ENCODE results near the gene ALDH3A1.
"Not testable (repeated sequence)": the region's sequence is repeated elsewhere in the genome, so short reads cannot be mapped to it uniquely, and the experiment has no call there.

Gene ALDH3A1

DNA sequence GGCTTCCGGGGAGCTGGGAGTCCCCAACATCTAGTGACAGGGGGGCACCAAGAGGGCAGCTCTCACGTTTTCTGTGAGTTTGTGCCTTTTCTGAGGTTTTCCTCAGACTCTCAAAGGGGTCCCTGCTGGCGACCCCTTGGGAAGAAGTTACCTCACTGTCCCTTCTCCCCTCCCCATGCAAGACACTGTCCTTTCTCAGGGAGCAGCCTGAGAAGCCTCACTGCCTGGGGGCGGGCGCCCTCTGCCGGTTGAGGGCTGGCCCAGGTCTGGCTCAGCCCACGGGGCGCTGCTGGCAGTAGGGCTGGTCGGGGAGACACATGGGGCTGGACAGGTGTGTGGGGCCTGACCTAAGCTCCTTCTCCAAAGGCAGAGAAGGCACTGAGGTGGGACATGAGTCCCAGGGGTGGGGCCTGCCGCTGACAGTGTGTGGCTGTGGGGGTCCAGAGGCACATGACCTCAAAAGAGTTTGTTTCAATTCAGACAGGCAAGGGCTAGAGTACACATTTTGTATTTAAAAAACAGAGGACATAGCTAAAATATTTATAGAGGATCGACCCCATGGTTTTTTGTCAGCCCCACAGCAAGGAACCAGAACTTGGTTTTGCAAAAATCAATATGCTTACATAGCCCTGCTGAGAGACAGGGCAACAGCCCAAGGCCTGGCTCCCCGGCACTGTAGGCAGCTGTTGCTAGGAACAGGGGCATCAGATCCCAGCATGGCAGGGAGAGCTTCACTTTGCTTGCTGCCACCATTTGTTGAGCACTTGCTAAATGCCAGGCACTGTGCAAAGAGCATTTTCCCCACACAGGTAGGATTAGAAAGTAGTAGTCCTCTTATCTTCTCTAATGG is 18.5 kb upstream of the ALDH3A1 start:
- CTCF ChIA-PET: interaction anchor here (0.6 to 6.6 kb wide), 31 partner anchors 8 to 448 kb away, joined by 3 to 39 read pairs (median 3); no protein-coding TSS in a partner anchor

DNA sequence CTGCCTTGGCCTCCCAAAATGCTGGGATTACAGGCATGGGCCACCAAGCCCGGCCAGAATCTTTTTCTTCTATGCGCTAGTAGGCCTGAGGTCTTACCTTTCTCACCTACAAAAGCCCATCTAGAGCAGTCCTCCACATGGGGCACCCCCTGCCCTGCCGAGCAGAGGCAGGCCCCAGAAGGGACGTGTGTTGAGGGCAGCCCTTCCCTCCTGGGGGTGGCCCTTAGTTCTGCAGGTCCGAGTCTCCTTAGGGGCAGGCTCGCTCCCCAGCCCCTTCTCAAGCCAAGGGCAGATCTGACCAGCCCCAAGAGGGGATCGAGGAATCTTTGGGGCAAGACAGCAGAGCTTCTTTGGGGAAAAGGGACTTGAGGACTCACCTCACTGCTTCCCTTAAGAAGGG is 17.9 kb upstream of the ALDH3A1 start:
- DNase-seq: no peak
- Histone ChIP-seq H3K27ac (ENCODE audit: insufficient read depth in 1 of 2, low read depth in 1 of 2, low read length in 2 of 2, poor library complexity in 1 of 2, severe bottlenecking in 2 of 2) (no peak overlapping the region), H3K9me3 (ENCODE audit: control extremely low read depth in 1 of 5, control insufficient read depth in 4 of 5, insufficient read depth in 2 of 5, low read depth in 1 of 5, low read length in 4 of 5) (no peaks in the 10 kb centered on the region), H3K4me3 (ENCODE audit: control insufficient read depth in 1 of 7, extremely low read depth in 1 of 7, insufficient read depth in 4 of 7, low read depth in 2 of 7, low read length in 6 of 7) (no peak overlapping the region), H3K36me3 (ENCODE audit: control insufficient read depth in 4 of 4, insufficient read depth in 4 of 4, low read length in 3 of 4) (no peaks in the 10 kb centered on the region), H3K4me1 (ENCODE audit: control extremely low read depth in 1 of 4, control insufficient read depth in 4 of 4, insufficient read depth in 4 of 4, low read length in 3 of 4) (peaks cover 0 to 20% (median 6%) of the 10 kb centered on the region in 4 experiments), H3K27me3 (replicated peaks in 2 of 5; ENCODE audit: control insufficient read depth in 4 of 5, insufficient read depth in 5 of 5, low read length in 4 of 5) (peaks cover 0 to 2% (median 0%) of the 10 kb centered on the region in 5 experiments)
- 88% methylated on average over 4 of the region's 7 CpGs for WGBS (ENCODE audit: insufficient coverage)
- POLR2A ChIA-PET: no interaction called here
- CTCF ChIA-PET: interaction anchor here (0.6 to 6.6 kb wide), 25 partner anchors 8 to 447 kb away, joined by 3 to 39 read pairs (median 4); no protein-coding TSS in a partner anchor

More for the DNA sequence above, 18.5 kb upstream of the ALDH3A1 start:
- DNase-seq: peak; percentile 46 to 57 (median 56)
- Histone ChIP-seq H3K36me3 (ENCODE audit: control insufficient read depth in 4 of 4, insufficient read depth in 4 of 4, low read length in 3 of 4) (no peaks in the 10 kb centered on the region), H3K4me3 (ENCODE audit: control insufficient read depth in 1 of 7, extremely low read depth in 1 of 7, insufficient read depth in 4 of 7, low read depth in 2 of 7, low read length in 6 of 7) (no peak overlapping the region), H3K4me1 (ENCODE audit: control extremely low read depth in 1 of 4, control insufficient read depth in 4 of 4, insufficient read depth in 4 of 4, low read length in 3 of 4) (peaks cover 0 to 20% (median 6%) of the 10 kb centered on the region in 4 experiments), H3K27ac (ENCODE audit: insufficient read depth in 1 of 2, low read depth in 1 of 2, low read length in 2 of 2, poor library complexity in 1 of 2, severe bottlenecking in 2 of 2) (no peak overlapping the region), H3K27me3 (replicated peaks in 2 of 5; ENCODE audit: control insufficient read depth in 4 of 5, insufficient read depth in 5 of 5, low read length in 4 of 5) (peaks cover 0 to 2% (median 0%) of the 10 kb centered on the region in 5 experiments), H3K9me3 (ENCODE audit: control extremely low read depth in 1 of 5, control insufficient read depth in 4 of 5, insufficient read depth in 2 of 5, low read depth in 1 of 5, low read length in 4 of 5) (no peaks in the 10 kb centered on the region)
- WGBS (ENCODE audit: insufficient coverage): 32% methylated on average over 8 of the region's 12 CpGs
- POLR2A ChIA-PET: no interaction called here

DNA sequence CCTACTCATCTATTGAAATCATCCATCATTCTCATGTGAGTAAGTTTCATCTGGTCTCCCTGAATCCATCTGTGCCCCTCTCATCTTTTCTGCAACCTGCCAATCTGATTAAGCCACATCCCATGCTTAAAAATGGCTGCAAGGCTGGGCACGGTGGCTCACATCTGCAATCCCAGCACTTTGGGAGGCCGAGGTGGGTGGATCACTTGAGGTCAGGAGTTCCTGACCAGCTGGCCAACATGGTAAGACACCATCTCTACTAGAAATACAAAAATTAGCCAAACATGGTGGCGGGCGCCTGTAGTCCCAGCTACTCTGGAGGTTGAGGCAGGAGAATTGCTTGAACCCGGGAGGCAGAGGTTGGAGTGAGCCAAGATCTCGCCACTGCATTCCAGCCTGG is 15.9 kb upstream of the ALDH3A1 start:
- H3K27me3 ChIP-seq (replicated peaks in 2 of 5; ENCODE audit: control insufficient read depth in 4 of 5, insufficient read depth in 5 of 5, low read length in 4 of 5); H3K36me3 ChIP-seq (ENCODE audit: control insufficient read depth in 4 of 4, insufficient read depth in 4 of 4, low read length in 3 of 4); POLR2A ChIA-PET; H3K4me3 ChIP-seq (ENCODE audit: control insufficient read depth in 1 of 7, extremely low read depth in 1 of 7, insufficient read depth in 4 of 7, low read depth in 2 of 7, low read length in 6 of 7); H3K27ac ChIP-seq (ENCODE audit: insufficient read depth in 1 of 2, low read depth in 1 of 2, low read length in 2 of 2, poor library complexity in 1 of 2, severe bottlenecking in 2 of 2); H3K9me3 ChIP-seq (ENCODE audit: control extremely low read depth in 1 of 5, control insufficient read depth in 4 of 5, insufficient read depth in 2 of 5, low read depth in 1 of 5, low read length in 4 of 5); DNase-seq: not testable (repeated sequence)
- WGBS (ENCODE audit: insufficient coverage): 92% methylated on average over 2 of the region's 6 CpGs
- peaks cover 0 to 17% (median 6%) of the 10 kb centered on the region in 4 experiments for H3K4me1 ChIP-seq (ENCODE audit: control extremely low read depth in 1 of 4, control insufficient read depth in 4 of 4, insufficient read depth in 4 of 4, low read length in 3 of 4)
- CTCF ChIA-PET: interaction anchor here (1.3 to 6.6 kb wide), 9 partner anchors 9 to 401 kb away, joined by 3 to 45 read pairs (median 24); partner anchors contain the start of genes ALDH3A1 and B9D1

GRCh38 chr17:19763416-19763815 is 15.3 kb upstream of the ALDH3A1 start:
- CTCF ChIA-PET: interaction anchor here (0.7 to 6.6 kb wide), 16 partner anchors 8 to 398 kb away, joined by 3 to 45 read pairs (median 8); partner anchors contain the start of gene ALDH3A1

GRCh38 chr17:19762515-19762961 is 14.4 kb upstream of the ALDH3A1 start:
- Histone ChIP-seq H3K9me3 (ENCODE audit: control extremely low read depth in 1 of 5, control insufficient read depth in 4 of 5, insufficient read depth in 2 of 5, low read depth in 1 of 5, low read length in 4 of 5) (no peaks in the 10 kb centered on the region), H3K36me3 (ENCODE audit: control insufficient read depth in 4 of 4, insufficient read depth in 4 of 4, low read length in 3 of 4) (no peaks in the 10 kb centered on the region), H3K27ac (ENCODE audit: insufficient read depth in 1 of 2, low read depth in 1 of 2, low read length in 2 of 2, poor library complexity in 1 of 2, severe bottlenecking in 2 of 2) (no peak overlapping the region), H3K27me3 (replicated peaks in 2 of 5; ENCODE audit: control insufficient read depth in 4 of 5, insufficient read depth in 5 of 5, low read length in 4 of 5) (peaks cover 0 to 2% (median 0%) of the 10 kb centered on the region in 5 experiments), H3K4me3 (ENCODE audit: control insufficient read depth in 1 of 7, extremely low read depth in 1 of 7, insufficient read depth in 4 of 7, low read depth in 2 of 7, low read length in 6 of 7) (no peak overlapping the region), H3K4me1 (ENCODE audit: control extremely low read depth in 1 of 4, control insufficient read depth in 4 of 4, insufficient read depth in 4 of 4, low read length in 3 of 4) (peaks cover 0 to 6% (median 2%) of the 10 kb centered on the region in 4 experiments)
- ChIA-PET CTCF (interaction anchor here (0.7 to 6.6 kb wide), 22 partner anchors 8 to 399 kb away, joined by 3 to 45 read pairs (median 6); partner anchors contain the start of gene ALDH3A1), POLR2A (no interaction called here)
- peak; percentile 67 to 84 (median 77) for DNase-seq
- 27% methylated on average over 15 of the region's 15 CpGs for WGBS (ENCODE audit: insufficient coverage)

More at GRCh38 chr17:19763416-19763815, 15.3 kb upstream of the ALDH3A1 start:
- WGBS (ENCODE audit: insufficient coverage): 100% methylated on average over 1 of the region's 2 CpGs
- Histone ChIP-seq H3K27me3 (replicated peaks in 2 of 5; ENCODE audit: control insufficient read depth in 4 of 5, insufficient read depth in 5 of 5, low read length in 4 of 5) (peaks cover 0 to 2% (median 0%) of the 10 kb centered on the region in 5 experiments), H3K36me3 (ENCODE audit: control insufficient read depth in 4 of 4, insufficient read depth in 4 of 4, low read length in 3 of 4) (no peaks in the 10 kb centered on the region), H3K9me3 (ENCODE audit: control extremely low read depth in 1 of 5, control insufficient read depth in 4 of 5, insufficient read depth in 2 of 5, low read depth in 1 of 5, low read length in 4 of 5) (no peaks in the 10 kb centered on the region), H3K27ac (ENCODE audit: insufficient read depth in 1 of 2, low read depth in 1 of 2, low read length in 2 of 2, poor library complexity in 1 of 2, severe bottlenecking in 2 of 2) (no peak overlapping the region), H3K4me3 (ENCODE audit: control insufficient read depth in 1 of 7, extremely low read depth in 1 of 7, insufficient read depth in 4 of 7, low read depth in 2 of 7, low read length in 6 of 7) (no peak overlapping the region), H3K4me1 (ENCODE audit: control extremely low read depth in 1 of 4, control insufficient read depth in 4 of 4, insufficient read depth in 4 of 4, low read length in 3 of 4) (peaks cover 0 to 15% (median 6%) of the 10 kb centered on the region in 4 experiments)
- no peak for DNase-seq
- POLR2A ChIA-PET: interaction anchor here (0.6 kb wide), 1 partner anchor 205 kb away, joined by 3 read pairs; no protein-coding TSS in a partner anchor

GRCh38 chr17:19760746-19761145 is 12.6 kb upstream of the ALDH3A1 start:
- H3K9me3 ChIP-seq (ENCODE audit: control extremely low read depth in 1 of 5, control insufficient read depth in 4 of 5, insufficient read depth in 2 of 5, low read depth in 1 of 5, low read length in 4 of 5): no peaks in the 10 kb centered on the region
- POLR2A ChIA-PET: no interaction called here
- H3K4me3 ChIP-seq (ENCODE audit: control insufficient read depth in 1 of 7, extremely low read depth in 1 of 7, insufficient read depth in 4 of 7, low read depth in 2 of 7, low read length in 6 of 7): no peak overlapping the region
- CTCF ChIA-PET: interaction anchor here (1.0 to 5.1 kb wide), 6 partner anchors 8 to 397 kb away, joined by 3 to 44 read pairs (median 6); partner anchors contain the start of gene ALDH3A1
- H3K4me1 ChIP-seq (ENCODE audit: control extremely low read depth in 1 of 4, control insufficient read depth in 4 of 4, insufficient read depth in 4 of 4, low read length in 3 of 4): peaks cover 0 to 5% (median 2%) of the 10 kb centered on the region in 4 experiments
- DNase-seq: peak in 2 of 3 donors; percentile 29 to 41
- 69% methylated on average over 9 of the region's 9 CpGs for WGBS (ENCODE audit: insufficient coverage)
- peaks cover 0 to 2% (median 0%) of the 10 kb centered on the region in 5 experiments for H3K27me3 ChIP-seq (replicated peaks in 2 of 5; ENCODE audit: control insufficient read depth in 4 of 5, insufficient read depth in 5 of 5, low read length in 4 of 5)
- no peaks in the 10 kb centered on the region for H3K36me3 ChIP-seq (ENCODE audit: control insufficient read depth in 4 of 4, insufficient read depth in 4 of 4, low read length in 3 of 4)
- H3K27ac ChIP-seq (ENCODE audit: insufficient read depth in 1 of 2, low read depth in 1 of 2, low read length in 2 of 2, poor library complexity in 1 of 2, severe bottlenecking in 2 of 2): no peak overlapping the region
